GM18870 (cell line): Measurements from ENCODE around the gene HIVEP3.

Source experiments
- ATAC-seq: cut with Tn5 transposase; IDR thresholded peaks from one replicate; pipeline ENCODE4 v1.9.1; 2021; ENCODE audit warnings: moderate library complexity; ENCODE audit not compliant: unreplicated experiment

HIVEP3 gene

DNA sequence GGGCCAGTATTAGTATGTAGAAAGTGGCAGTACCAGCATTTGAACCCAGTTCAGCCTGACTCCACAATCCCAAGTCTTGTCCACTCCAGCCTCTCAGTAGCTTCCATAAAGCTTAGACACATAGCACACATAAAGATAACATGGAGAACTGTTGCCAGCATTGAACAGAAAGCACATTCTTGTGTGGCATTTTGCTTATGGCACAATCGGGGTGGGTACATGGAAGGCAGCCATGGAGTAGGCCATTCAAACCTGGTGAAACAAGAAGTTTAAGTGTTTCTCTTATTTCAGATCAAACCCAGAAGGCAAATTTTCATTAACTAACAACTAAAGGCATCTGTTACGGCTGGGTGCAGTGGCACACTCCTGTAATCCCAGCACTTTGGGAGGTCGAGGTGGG, 102.7 kb downstream of the HIVEP3 start:
- ATAC-seq, result no peak

DNA sequence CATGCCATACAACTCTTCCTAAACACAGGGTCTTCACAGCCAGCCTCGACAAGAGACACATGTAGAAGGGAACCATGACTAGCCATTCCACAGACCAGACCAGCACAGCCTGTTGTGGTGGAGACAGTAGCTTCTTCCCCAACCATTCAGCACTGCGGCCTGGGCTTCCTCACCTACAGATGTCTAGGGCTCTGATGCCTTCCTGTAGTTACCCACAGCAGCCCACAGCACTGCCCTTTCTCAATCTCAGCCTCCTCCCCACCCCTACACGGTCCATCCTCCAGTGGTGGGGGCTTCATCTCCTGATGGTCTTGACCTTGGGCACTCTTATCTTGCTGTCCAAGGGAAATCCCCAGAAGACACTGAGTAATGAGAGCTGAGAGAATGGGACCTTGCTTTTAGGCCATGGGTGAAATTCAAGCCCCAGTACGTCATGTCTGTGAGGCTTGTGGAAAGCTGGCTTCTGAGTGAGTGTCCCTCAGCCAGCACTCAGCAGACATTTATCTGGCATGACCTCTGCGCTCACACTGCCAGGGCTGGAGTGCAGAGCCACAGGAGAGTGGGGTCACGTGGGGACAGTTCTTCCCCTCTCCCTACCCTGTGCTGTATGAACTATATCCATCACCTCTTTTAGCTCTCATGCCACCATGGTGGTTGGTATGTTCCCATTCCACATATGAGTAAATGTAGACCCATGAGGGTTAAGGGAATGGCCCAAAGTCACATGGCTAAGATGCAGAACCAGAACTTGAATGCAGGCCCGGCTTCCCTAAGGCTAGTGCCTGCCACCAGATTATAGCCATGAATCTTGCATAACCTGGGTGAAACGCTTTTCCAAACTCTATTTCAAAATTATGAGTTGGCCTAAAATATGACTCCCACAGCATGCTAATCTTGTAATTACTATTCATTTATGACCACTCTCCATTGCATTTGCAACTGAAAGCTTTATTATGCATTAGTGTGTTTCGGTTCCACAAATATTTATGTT, 104.7 kb downstream of the HIVEP3 start:
- ATAC-seq, result no peak

DNA sequence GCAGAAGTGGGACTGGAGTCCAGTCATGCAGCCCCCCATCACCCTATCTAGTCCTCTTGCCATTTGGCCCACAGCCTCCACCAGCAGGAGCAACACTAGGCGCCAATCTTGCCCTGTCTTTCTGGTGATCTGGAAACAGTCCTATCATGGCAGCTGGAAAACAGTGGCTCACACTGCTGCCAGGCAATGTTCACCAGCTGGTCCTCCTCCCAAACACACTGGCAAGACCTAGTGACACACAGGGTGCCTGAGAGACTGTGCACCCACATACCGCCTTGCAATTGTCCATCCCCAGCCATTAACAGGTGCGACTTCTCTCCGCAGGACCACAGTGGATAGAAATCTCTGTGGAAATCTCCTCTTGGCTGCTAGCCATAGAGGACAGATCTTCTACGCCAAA, 105.5 kb downstream of the HIVEP3 start:
- no peak for ATAC-seq

DNA sequence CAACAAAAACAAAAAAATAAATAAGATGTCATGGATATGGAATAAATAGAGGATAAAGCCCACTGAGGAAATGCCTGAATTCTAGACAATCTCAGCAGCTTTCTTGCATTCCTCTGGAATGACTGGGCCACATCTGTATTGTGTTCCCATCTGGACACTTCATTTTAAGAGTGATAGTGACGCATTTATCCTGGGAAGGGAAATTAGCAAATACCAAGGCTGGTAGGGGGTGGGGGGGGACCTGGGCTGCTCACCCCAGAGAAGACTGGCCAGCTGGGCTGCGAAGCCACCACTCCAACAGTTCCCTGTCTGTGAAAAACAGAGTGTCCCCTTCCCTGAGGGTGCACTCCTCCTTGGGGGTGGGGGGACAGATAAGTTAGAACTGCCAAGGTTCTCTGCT, 106.3 kb downstream of the HIVEP3 start:
- ATAC-seq, result no peak

DNA sequence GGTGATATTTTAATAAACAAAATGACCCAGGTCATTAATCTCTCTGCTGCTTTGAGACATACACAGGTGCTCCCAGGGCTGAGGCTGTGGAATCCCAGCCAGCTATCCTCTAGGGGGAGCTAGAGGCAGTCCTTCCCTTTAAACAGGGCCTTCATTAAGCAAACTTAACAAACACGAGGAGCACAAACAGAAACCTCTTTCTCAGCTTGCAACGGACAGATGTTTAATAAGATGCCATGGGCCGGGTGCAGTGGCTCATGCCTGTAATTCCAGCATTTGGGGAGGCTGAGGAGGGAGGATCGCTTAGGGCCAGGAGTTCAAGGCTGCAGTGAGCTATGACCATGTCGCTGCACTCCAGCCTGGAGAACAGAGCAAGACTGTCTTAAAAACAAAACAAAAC, 106.7 kb downstream of the HIVEP3 start:
- no peak for ATAC-seq

DNA sequence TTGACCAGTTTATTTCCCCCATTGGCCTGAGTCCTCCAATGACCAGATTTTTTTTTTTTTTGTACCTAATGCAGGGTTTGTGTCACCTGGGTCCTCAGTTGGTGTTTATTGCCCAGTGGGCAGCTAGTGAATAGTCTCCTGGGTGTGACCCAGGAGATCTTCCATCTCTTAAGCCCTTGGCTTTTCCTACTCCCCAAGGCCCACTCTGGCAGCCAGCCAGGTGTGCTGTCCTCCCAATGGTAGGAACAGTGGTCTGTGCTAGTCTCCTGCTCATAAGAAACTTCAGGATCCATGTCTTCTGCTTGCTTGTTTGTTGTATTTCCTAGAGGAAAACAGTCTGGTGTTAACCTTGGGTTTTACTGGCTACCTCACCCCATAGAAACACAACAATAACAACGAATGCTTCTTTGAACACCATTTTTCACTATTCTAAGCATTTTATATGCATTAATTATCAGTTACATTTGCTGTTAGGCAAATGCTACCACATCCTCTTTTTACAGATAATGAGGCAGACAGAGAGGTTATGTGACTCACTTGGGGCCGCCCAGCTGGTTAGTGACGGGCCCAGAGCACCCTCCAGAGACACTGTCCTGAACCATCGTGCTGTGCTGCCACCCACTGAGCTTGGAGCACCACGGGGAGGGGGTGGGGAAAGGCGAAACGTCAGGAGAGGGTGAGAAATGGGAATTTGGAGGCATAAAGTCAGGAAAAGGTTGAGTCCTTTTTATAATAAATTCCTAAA, 107.5 kb downstream of the HIVEP3 start:
- ATAC-seq, result no peak

DNA sequence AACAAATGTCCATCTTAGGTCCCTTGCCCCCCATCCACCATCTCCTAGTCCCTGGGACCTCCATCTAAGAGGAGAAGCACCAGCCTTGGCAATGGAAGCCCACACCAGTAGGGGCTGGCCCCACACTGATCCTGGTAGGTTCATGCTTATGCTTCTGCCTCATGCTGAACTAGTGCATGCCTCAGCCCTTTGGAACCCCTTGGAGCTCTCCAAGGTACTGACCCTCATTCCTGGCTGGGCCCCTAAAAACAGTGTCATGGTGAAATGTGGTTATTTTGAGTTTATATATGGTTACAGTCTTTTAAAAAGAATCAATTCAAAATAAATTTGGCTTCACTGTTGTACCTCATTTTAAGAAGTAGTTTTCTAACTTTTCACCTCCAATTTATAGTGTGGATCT, 108.3 kb downstream of the HIVEP3 start:
- ATAC-seq, result no peak

DNA sequence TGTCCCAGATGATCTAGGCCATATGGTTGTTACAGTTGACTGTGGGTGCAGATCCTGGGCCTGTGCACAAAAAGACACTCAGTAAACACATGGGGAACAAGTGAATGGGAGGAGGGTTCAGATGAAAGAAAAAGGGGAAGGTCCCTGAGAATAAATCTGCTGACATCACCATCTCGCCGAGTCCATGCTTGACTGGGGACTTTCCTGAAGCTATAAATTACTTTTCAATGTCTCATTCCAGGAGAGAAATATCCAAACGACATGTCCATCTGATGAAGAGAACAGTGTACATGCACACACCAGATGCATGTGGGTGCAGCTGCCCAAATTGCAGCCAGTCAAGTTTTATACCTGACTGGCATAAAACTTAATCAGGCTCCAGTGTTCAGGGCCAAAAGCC, 109.0 kb downstream of the HIVEP3 start:
- ATAC-seq, result no peak

DNA sequence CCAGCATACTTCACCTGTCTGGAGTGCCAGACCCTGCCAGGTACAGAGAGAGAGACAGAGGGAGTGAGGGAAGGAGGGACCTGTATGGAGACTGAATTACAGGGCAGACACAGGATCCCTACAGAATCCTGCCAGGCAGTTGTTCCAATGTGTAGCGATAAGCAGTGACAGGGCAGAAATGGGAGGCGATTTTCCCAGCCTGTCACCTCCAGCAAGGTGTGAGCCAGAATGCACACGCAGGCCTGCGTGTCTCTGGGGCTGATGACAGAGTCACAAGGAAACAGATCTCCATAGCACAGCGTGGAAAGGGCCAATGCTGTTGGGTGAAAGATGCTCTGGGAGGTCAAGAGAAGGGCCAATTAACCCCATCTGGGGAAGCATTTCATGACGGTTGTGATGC, 111.3 kb downstream of the HIVEP3 start:
- ATAC-seq, result no peak

DNA sequence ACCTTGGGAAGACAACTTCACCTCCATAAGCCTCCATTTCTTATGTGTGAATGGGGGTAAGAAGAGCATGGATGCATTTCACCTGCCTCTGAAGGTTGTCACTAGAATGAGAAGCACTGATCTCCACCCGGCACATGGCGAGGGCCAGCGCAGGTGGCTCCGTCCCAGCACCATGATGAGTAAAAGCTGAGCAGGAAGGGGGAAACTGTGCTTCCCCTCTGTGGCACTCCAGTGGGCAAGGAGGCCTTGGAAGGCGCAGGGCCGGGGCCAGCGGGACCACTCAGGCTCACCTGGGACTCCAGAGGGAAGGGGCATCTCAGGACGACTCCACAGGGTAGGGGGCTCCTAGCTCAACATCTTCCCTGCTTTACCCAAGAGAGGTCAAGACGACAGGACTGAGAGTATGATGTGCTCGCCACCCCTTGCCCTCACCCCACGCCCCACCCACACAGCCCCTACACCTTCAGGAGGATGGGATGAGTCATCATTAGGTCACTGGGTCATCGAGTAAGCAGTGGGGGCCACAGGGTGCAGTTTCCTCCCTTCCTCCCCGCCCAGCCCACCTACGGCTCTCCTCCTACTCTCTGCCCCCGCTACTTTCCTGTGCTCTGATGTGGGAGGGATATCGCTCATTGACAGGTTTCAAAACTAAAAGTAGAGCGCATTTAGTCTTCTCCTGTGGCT, 112.1 kb downstream of the HIVEP3 start:
- ATAC-seq, result no peak

DNA sequence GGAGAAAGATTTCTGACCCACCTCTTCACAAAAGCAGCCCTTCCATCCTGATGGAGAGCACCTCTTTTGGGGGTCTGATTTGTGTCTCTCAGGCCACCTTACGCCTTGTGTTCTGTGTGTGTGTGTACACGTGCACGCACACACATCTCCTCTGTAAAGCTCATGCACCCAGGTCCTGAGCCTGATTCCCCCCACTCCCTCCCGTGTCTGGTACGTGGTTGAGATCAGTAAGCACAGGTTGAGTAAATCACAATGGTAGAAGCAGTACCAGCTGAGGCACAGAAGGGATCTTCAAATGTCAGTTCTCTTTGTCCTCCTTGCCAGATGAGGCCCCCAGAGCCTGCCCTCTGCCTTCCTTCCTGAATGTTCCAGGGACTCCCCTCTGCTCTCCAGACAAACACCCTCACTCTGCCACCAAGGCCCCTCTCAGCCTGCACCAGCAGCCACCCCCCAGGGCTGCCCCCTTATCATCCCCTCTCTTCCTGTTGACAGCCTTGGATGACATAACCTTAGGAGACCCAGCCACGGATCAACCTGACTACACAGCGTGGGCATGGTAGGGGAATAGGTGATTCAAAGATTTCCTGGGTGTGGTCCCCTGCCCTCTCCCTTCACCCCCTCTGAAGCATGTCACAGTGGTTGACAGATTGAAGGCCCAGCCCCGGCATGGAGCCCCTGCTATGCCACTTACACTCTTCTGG, 112.8 kb downstream of the HIVEP3 start:
- ATAC-seq, result no peak

DNA sequence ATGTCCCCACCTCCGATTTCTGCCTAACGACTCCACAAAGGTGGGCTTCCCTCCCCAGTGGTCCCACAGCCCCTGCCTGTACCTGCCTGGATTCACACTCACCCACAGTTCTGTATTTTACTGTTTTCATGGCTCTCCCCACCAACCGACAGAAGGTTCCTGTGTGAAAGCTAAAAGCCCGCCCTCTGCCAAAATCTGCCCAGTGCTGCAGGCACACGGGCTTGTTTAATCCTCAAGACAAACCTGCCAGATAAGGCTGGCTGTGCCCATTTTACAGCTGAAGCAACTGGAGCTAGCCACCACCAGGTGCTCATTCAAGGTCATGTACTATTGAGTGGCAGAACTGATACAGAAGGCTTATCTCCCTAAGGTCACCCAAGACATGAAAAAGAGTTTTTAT, 114.5 kb downstream of the HIVEP3 start:
- ATAC-seq, result no peak

DNA sequence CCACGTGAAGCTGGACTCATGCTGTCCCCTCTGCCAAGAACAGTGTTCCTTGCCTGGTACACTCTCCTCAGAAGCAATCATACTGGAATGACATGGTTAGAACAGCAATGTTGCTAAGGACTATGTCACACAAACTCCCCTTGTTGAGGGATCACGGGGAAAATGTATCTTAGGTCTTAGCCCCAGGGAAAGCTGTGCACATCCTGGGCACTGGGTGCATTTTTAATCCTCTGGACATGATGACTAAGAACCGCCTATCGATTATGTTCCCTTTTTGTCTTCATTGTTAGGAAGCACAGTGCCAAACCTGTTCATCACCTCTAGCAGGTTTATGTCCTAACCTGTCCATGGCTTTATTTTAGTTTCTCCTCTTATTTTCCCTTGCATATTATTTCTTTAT, 115.1 kb downstream of the HIVEP3 start:
- no peak for ATAC-seq

DNA sequence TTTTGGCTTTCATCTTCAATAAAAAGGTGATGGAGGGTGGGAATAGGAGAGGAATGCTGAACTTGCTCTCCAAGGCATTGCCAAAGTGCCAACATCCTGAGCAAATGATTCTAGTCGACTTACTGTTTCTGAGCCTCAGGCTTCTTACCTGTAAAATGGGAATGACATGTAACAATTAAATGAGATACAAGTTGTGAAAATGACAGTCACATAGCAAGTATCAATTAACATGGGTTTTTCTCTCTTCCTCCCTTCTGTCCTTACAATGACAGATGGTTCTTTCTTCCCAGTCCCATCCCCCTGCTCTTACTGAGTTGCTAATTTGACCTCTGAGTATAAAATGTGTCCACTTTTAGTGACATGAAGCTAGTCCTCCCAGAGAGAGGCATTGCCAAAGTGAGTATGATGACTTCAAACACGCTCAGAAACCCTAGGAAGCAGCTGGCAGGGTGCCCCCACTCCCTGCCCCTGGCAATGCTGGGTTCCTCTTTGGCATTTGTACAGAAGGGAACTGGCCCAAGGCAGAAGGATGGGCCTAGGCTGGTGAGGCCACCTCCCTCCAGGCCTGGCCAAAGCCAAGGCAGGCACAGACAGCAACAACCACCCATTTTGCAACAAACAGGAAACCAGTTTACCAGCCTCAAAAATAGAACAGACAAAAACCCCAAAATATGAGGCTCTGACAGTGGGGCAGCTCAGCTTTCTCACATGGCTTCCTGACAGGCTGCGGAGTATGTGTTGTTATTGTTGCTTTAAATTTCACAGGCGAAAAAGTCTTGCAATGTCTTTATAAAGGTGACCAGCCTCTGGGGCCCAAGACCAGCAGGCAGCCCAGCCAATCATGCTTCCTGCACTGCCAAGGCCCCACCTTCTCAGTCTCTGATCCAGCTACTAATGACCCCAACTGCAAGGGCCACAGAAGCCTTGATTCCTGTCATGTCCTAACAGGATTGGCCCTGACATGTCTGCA, 115.9 kb downstream of the HIVEP3 start:
- peak; percentile 34 for ATAC-seq

DNA sequence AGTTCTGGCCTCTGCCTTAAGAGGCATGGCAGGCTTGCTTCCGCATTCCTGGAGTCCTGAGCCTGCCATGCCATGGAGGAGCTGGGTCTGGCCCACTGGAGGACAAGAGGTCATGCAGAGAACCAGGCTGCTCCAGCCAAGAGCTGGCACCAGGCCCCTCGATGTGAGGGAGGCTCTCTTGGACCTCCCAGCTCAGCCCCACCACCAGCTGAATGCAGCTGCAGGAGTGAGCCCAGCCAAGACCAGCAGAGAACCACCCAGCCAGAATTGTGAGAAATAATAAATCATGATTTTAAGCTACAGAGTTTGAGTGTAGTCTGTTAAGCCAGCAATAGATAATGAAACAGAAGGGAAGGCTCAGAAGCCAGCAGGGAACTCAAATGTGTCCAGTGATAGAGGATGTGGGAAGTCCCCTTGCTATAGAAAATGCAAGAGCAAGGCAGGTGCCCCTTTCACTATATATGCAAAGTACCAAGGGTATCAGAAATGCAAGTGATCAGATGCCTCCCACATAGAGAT, 118.4 kb downstream of the HIVEP3 start:
- ATAC-seq, result no peak

DNA sequence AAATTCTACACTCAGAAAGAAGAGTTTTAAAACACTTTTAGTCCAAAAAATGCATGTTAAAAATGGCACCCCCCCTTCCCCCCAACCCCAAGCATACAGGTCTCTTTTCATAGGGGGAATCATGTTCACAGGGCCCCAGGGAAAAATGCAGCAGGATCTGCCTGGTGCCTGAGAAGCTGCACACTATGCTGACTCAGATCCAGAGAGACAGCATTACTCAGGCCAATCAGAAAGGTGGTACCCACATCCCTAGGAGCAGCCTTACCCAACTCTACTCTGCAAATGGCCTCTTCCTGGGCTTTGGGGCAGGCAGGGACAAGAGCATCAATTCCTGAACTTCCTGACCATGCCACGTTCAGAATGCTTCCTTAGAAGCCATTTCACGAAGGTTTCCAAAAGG, 119.0 kb downstream of the HIVEP3 start:
- no peak for ATAC-seq

DNA sequence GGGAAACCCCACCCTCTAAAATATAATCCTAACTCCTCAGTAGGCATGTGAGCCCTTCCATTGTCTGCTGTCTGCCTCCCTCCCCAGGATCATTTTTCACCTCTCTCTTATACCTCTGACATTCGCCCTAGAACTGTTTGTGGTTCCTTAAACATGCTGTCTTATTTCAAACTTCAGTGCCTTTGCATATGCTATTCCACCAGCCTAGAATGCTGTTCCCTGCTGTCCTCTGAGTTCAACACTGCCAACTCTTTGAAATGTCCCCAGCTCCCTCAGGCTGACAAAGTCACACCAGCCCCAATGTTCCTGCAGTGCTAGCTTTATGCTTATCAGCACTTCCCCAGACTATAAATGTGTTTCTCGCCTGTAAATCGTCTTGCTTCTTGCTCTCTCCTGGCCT, 119.5 kb downstream of the HIVEP3 start:
- no peak for ATAC-seq

DNA sequence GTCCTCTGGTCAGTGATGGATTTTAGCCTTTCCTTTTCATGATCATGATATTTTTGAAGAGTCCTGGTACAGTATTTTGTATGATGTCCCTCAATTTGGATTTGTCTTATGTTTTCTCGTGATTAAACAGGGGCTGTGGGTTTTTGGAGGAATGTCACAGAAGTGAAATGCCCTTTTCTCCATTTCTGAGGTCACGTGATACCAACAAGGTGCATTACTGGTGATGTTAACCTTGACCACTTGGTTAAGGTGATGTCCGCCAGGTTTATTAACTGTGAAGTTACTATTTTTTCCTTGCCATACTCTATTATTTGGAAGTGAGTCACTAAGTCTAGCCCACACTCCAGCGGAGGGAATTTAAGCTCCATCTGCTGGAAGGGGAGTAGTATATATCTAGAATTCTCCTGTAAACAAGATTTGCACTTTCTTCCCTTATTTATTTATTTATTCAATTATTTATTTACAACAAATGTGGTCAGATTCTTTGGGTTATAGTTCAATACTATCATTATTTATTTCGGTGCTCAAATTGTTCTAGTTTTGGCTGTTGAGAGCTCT, 123.4 kb downstream of the HIVEP3 start:
- no peak for ATAC-seq

DNA sequence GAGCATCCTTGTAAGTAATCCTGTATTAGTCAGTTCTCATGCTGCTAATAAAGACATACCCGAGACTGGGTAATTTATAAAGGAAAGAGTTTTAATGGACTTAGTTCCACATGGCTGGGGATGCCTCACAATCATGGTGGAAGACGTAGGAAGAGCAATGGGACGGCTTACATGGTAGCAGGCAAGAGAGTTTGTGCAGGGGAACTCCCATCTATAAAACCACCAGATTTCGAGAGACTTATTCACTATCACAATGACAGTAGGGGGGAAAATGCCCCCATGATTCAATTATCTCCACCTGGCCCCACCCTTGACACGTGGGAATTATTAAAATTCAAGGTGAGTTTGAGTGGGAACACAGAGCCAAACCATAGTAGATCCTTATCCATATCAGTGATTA, 124.7 kb downstream of the HIVEP3 start:
- ATAC-seq, result no peak

DNA sequence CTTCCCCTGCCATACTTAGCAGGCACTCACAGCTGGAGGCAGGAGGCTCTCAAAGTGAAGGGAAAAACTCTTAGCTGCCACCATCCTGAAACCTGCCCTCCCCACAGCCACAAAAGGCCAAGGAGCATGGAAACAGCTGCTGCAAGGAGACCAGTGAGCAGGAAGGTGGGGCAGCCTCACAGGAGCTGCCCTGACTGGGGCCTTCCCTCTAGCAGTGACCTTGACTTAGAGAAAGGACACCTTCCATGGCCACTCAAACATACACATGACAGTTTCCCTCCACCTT, 126.3 kb downstream of the HIVEP3 start:
- ATAC-seq, result no peak
